A375 (cell line): ENCODE data around the gene CCDC85A. TPM values are rescaled to one million over a fixed set of nuclear protein-coding genes. Genes with fewer than 3 reads are reported as not detected.

ENCODE experiments used
- small RNA-seq: library from RNA; depleted of rRNA; stranded (forward); fragments of <200 nt; gene quantifications from one replicate; pipeline ENCODE3, GENCODE V24; 2014
- total RNA-seq: library from RNA; depleted of rRNA; stranded (reverse); fragments of >200 nt; shearing (Covaris generic); gene quantifications from 2 replicates; pipeline ENCODE4 v1.2.3, GENCODE V29; 2014; rRNA removed

CCDC85A gene
- 0.08 TPM in 1 of 2 replicates, not detected in the other for total RNA-seq

GRCh38 chr2:56183643-56184499 lies at the start of gene CCDC85A:
Gene CCDC85A (plus strand): TSS chr2:56183990. CDS start chr2:56184625, 635 bp downstream.

Small RNA genes within 50 kb of the gene (small RNA-seq; reads per million reads assigned to genes)
- gene RNA5SP93: 0.75 reads per million, percentile 44 among the genes with 10 or more reads in this experiment
